ENCODE results near the gene GFY.

Gene GFY

GRCh38 chr19:49390929-49391359 is 34.2 kb upstream of the GFY start:
- Histone ChIP-seq H3K27me3 (ENCODE audit: insufficient read depth, low read depth) (peaks cover 51% of the 10 kb centered on the region), H3K4me2 (no peak overlapping the region), H3K4me3 (IDR thresholded peaks at IDR 0.05; ENCODE audit: insufficient read depth, low read depth, low read length) (no peak overlapping the region), H3K4me1 (ENCODE audit: low read depth, poor library complexity, severe bottlenecking) (peaks cover 7% of the 10 kb centered on the region), H2AFZ (ENCODE audit: low read depth) (no peak overlapping the region), H4K20me1 (ENCODE audit: insufficient read depth) (no peaks in the 10 kb centered on the region), H3K79me2 (ENCODE audit: insufficient read depth, low read depth) (no peaks in the 10 kb centered on the region), H3K36me3 (ENCODE audit: insufficient read depth) (no peaks in the 10 kb centered on the region), H3K9ac (no peak overlapping the region), H3K27ac (no peak overlapping the region)
- no peak for TF ChIP-seq CTCF (conservative IDR thresholded peaks at IDR 0.05; ENCODE audit: low read depth, low read length)

- Histone ChIP-seq H3K79me2 (ENCODE audit: insufficient read depth, low read depth) (no peaks in the 10 kb centered on the region), H3K27me3 (ENCODE audit: insufficient read depth, low read depth) (peaks cover 52% of the 10 kb centered on the region), H4K20me1 (ENCODE audit: insufficient read depth) (no peaks in the 10 kb centered on the region), H2AFZ (ENCODE audit: low read depth) (peak overlapping the region; percentile 38; the same call in 1 of the 2 replicates), H3K27ac (no peak overlapping the region), H3K9ac (no peak overlapping the region), H3K4me3 (IDR thresholded peaks at IDR 0.05; ENCODE audit: insufficient read depth, low read depth, low read length) (no peak overlapping the region), H3K4me1 (ENCODE audit: low read depth, poor library complexity, severe bottlenecking) (peaks cover 7% of the 10 kb centered on the region), H3K36me3 (ENCODE audit: insufficient read depth) (no peaks in the 10 kb centered on the region), H3K4me2 (no peak overlapping the region)
- TF ChIP-seq CTCF (conservative IDR thresholded peaks at IDR 0.05; ENCODE audit: low read depth, low read length) = peak; percentile 93
Measured at GRCh38 chr19:49391581-49392399, 33.4 kb upstream of the GFY start.

GRCh38 chr19:49393881-49394280 is 31.3 kb upstream of the GFY start:
- no peak overlapping the region for H3K4me2 ChIP-seq
- no peaks in the 10 kb centered on the region for H3K79me2 ChIP-seq (ENCODE audit: insufficient read depth, low read depth)
- H3K9ac ChIP-seq = no peak overlapping the region
- H3K4me3 ChIP-seq (IDR thresholded peaks at IDR 0.05; ENCODE audit: insufficient read depth, low read depth, low read length) = no peak overlapping the region
- no peaks in the 10 kb centered on the region for H3K36me3 ChIP-seq (ENCODE audit: insufficient read depth)
- H3K4me1 ChIP-seq (ENCODE audit: low read depth, poor library complexity, severe bottlenecking) = peaks cover 7% of the 10 kb centered on the region
- TF ChIP-seq CTCF (conservative IDR thresholded peaks at IDR 0.05; ENCODE audit: low read depth, low read length) = no peak
- H4K20me1 ChIP-seq (ENCODE audit: insufficient read depth) = no peaks in the 10 kb centered on the region
- peaks cover 69% of the 10 kb centered on the region for H3K27me3 ChIP-seq (ENCODE audit: insufficient read depth, low read depth)
- H2AFZ ChIP-seq (ENCODE audit: low read depth) = no peak overlapping the region
- H3K27ac ChIP-seq = no peak overlapping the region

GRCh38 chr19:49395581-49396407 is 29.4 kb upstream of the GFY start:
- no peak overlapping the region for H3K27ac ChIP-seq
- no peaks in the 10 kb centered on the region for H4K20me1 ChIP-seq (ENCODE audit: insufficient read depth)
- no peak for TF ChIP-seq CTCF (conservative IDR thresholded peaks at IDR 0.05; ENCODE audit: low read depth, low read length)
- H3K36me3 ChIP-seq (ENCODE audit: insufficient read depth) = no peaks in the 10 kb centered on the region
- no peak overlapping the region for H2AFZ ChIP-seq (ENCODE audit: low read depth)
- H3K4me3 ChIP-seq (IDR thresholded peaks at IDR 0.05; ENCODE audit: insufficient read depth, low read depth, low read length) = no peak overlapping the region
- H3K4me1 ChIP-seq (ENCODE audit: low read depth, poor library complexity, severe bottlenecking) = peaks cover 7% of the 10 kb centered on the region
- H3K27me3 ChIP-seq (ENCODE audit: insufficient read depth, low read depth) = peaks cover 65% of the 10 kb centered on the region
- H3K9ac ChIP-seq = no peak overlapping the region
- H3K4me2 ChIP-seq = no peak overlapping the region
- no peaks in the 10 kb centered on the region for H3K79me2 ChIP-seq (ENCODE audit: insufficient read depth, low read depth)
